ENCODE measurements around the gene SNAP25. TPM values are rescaled to one million over a fixed set of nuclear protein-coding genes. Genes with fewer than 3 reads are reported as not detected.

Gene SNAP25
- total and polyA plus RNA-seq, 10 donors, result 0.04 to 0.80 (median 0.12) TPM; not detected in 6

DNA sequence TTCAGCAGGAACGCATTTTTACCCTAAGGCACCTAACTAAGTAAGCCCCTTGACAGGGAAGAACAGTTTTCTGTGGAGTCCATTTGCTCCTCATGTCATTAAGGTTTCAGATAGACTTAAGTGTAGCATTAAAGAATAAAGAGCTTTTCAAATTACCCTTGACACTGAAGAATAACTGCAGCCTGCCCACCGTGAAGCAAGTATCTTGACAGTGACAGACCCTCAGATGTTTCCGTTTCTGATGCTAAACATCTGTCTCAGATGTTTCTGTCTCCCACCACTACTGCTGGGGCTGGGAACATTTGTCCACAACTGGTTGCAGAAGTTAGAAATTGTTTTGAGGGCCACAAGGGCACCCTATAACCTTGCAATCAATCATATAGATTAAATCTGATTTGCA lies 50.0 kb downstream of the SNAP25 start:
- WGBS, 5 donors, result 55 to 77% (median 75%) methylated on average over 3 of the region's 3 CpGs
- no peaks in the 10 kb centered on the region for H3K4me1 ChIP-seq
- TF ChIP-seq, protein P1, sequence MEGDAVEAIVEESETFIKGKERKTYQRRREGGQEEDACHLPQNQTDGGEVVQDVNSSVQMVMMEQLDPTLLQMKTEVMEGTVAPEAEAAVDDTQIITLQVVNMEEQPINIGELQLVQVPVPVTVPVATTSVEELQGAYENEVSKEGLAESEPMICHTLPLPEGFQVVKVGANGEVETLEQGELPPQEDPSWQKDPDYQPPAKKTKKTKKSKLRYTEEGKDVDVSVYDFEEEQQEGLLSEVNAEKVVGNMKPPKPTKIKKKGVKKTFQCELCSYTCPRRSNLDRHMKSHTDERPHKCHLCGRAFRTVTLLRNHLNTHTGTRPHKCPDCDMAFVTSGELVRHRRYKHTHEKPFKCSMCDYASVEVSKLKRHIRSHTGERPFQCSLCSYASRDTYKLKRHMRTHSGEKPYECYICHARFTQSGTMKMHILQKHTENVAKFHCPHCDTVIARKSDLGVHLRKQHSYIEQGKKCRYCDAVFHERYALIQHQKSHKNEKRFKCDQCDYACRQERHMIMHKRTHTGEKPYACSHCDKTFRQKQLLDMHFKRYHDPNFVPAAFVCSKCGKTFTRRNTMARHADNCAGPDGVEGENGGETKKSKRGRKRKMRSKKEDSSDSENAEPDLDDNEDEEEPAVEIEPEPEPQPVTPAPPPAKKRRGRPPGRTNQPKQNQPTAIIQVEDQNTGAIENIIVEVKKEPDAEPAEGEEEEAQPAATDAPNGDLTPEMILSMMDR (IDR thresholded peaks at IDR 0.05 in 8 of 11, conservative IDR thresholded peaks at IDR 0.05 in 3 of 11), result no peak
- no peak for TF ChIP-seq POLR2AphosphoS5 (IDR thresholded peaks at IDR 0.05)
- no peak for TF ChIP-seq POLR2A (IDR thresholded peaks at IDR 0.05)
- H3K36me3 ChIP-seq, result no peaks in the 10 kb centered on the region
- no peak for DNase-seq
- no peak overlapping the region for H3K4me3 ChIP-seq
- no peaks in the 10 kb centered on the region for H3K9me3 ChIP-seq
- intact Hi-C loops (cut with DNase I; ENCODE audit: low total_unique reads), result no loop called here
- no peaks in the 10 kb centered on the region for H3K27me3 ChIP-seq (replicated peaks in 1 of 7)
- H3K27ac ChIP-seq, result no peak overlapping the region

DNA sequence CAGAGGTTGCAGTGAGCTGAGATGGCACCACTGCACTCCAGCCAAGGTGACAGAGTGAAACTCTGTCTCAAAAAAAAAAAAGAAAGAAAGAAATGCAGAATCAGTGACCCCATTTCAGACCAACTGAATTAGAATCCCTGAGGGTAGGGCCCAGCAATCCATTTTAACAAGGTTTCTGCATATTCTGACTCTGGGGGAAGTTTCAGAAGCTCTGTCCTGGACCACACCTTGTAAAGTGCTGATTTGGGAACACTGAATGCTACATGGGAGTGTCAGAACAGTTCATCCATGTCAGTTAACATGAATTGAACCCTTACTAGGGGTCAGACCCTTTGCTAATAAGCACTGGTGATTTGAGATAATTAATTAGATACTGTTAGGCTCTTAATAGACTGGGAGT lies 52.0 kb downstream of the SNAP25 start:
- Histone ChIP-seq H3K4me1 (no peaks in the 10 kb centered on the region), H3K27ac (no peak overlapping the region), H3K36me3 (no peaks in the 10 kb centered on the region), H3K4me3 (no peak overlapping the region), H3K27me3 (replicated peaks in 1 of 7) (no peaks in the 10 kb centered on the region), H3K9me3 (no peaks in the 10 kb centered on the region)
- intact Hi-C loops (cut with DNase I; ENCODE audit: low total_unique reads), result no loop called here
- DNase-seq, result no peak
- no peak for TF ChIP-seq POLR2AphosphoS5 (IDR thresholded peaks at IDR 0.05)
- TF ChIP-seq, protein P1 (IDR thresholded peaks at IDR 0.05 in 8 of 11, conservative IDR thresholded peaks at IDR 0.05 in 3 of 11), result no peak

- WGBS, 5 donors, result 83 to 91% (median 84%) methylated on average over 10 of the region's 10 CpGs
Observed at GRCh38 chr20:10271494-10272219, 53.0 kb downstream of the SNAP25 start.

DNA sequence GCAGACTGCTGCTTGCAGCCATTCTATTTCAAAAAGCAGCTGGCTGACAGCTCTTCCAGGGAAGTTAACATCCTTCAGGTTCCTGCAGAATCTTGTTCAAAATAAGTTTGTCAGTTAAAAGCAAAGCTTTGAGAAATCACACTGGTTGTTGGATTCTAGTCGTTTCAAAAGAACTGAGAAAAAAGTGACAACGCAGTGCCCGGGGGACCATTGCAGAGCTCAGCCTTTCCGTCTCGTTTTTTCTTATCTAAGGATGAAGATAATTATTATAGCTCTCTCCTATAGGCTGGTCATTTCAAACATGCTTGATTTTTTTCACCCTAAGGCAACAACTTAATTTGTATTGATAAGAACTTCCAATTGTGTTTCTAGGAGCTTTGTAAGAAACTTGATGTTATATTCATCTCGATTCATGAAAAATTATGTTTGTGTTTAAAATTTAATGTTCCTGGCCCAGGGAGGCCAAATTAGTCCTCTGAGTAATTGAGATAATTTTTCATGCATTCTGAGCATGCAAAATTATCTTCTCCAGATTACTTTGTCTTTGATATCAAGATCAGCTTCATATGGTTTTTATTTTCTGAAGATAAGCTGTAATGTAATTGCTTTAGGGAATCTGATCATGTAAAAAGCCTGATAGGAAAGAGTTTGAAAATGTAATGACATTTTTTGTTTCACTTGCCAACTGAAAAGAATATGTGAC lies 58.4 kb downstream of the SNAP25 start:
- DNase-seq, result no peak
- WGBS, 5 donors, result 79 to 90% (median 84%) methylated on average over 6 of the region's 6 CpGs
- H3K36me3 ChIP-seq, result no peaks in the 10 kb centered on the region
- H3K9me3 ChIP-seq, result no peaks in the 10 kb centered on the region
- intact Hi-C loops (cut with DNase I; ENCODE audit: low total_unique reads), result no loop called here
- H3K4me3 ChIP-seq, result no peak overlapping the region
- TF ChIP-seq, protein P1 (IDR thresholded peaks at IDR 0.05 in 8 of 11, conservative IDR thresholded peaks at IDR 0.05 in 3 of 11), result no peak
- TF ChIP-seq POLR2A (IDR thresholded peaks at IDR 0.05), result no peak
- TF ChIP-seq POLR2AphosphoS5 (IDR thresholded peaks at IDR 0.05), result no peak
- no peak overlapping the region for H3K27ac ChIP-seq
- H3K27me3 ChIP-seq (replicated peaks in 1 of 7), result no peaks in the 10 kb centered on the region
- H3K4me1 ChIP-seq, result no peaks in the 10 kb centered on the region

More at GRCh38 chr20:10271494-10272219, 53.0 kb downstream of the SNAP25 start:
- Histone ChIP-seq H3K27me3 (replicated peaks in 1 of 7) (no peaks in the 10 kb centered on the region), H3K9me3 (no peaks in the 10 kb centered on the region), H3K4me3 (no peak overlapping the region), H3K27ac (no peak overlapping the region), H3K36me3 (no peaks in the 10 kb centered on the region), H3K4me1 (no peaks in the 10 kb centered on the region)
- DNase-seq, result no peak
- intact Hi-C loops (cut with DNase I; ENCODE audit: low total_unique reads), result no loop called here
- no peak for TF ChIP-seq POLR2A (IDR thresholded peaks at IDR 0.05)
- TF ChIP-seq, protein P1 (IDR thresholded peaks at IDR 0.05 in 8 of 11, conservative IDR thresholded peaks at IDR 0.05 in 3 of 11), result no peak
- no peak for TF ChIP-seq POLR2AphosphoS5 (IDR thresholded peaks at IDR 0.05)
